ENCODE results near the gene LRRC28. TPM values are rescaled to one million over a fixed set of nuclear protein-coding genes. Genes with fewer than 3 reads are reported as not detected.

LRRC28 gene
- total RNA-seq, 1 experiment from 2014 or later = 39.3 TPM

- DNase-seq (ENCODE audit: low read depth, low spot score) = no peak
- no peak overlapping the region for H3K4me3 ChIP-seq (ENCODE audit: low read depth in 2 of 2, low read length in 2 of 2)
- no peaks in the 10 kb centered on the region for H3K9me3 ChIP-seq (ENCODE audit: control insufficient read depth, insufficient read depth, low read depth, low read length)
- in situ Hi-C loops (cut with HindIII; ENCODE audit: low pct_unique_long_range_greater_than_20kb, low sequenced_read_pairs) = no loop called here
- no peaks in the 10 kb centered on the region for H3K27me3 ChIP-seq (ENCODE audit: control insufficient read depth, insufficient read depth, low read length)
- no TSS peak for BruUV-seq (replicated peaks)
- no peak for ATAC-seq
- H3K27ac ChIP-seq (ENCODE audit: low read length) = no peak overlapping the region
- H3K36me3 ChIP-seq (ENCODE audit: control insufficient read depth, insufficient read depth, low read length) = no peaks in the 10 kb centered on the region
- ChIA-PET POLR2A (no interaction called here), CTCF (interaction anchor here (0.9 to 2.8 kb wide), 2 partner anchors 124 to 293 kb away, joined by 3 to 14 read pairs; no protein-coding TSS in a partner anchor)
- no peaks in the 10 kb centered on the region for H3K4me1 ChIP-seq (ENCODE audit: control insufficient read depth, insufficient read depth, low read length)
- TF ChIP-seq CTCF (IDR thresholded peaks at IDR 0.05) (no peak), SIN3A (IDR thresholded peaks at IDR 0.05; ENCODE audit: borderline replicate concordance, insufficient read depth, low read depth, low read length) (no peak), REST (IDR thresholded peaks at IDR 0.05; ENCODE audit: insufficient read depth in 1 of 2, low read depth in 2 of 2, low read length in 1 of 2) (no peak), POLR2AphosphoS5 (IDR thresholded peaks at IDR 0.05; ENCODE audit: low read depth, low read length) (no peak), TCF7L2 (IDR thresholded peaks at IDR 0.05; ENCODE audit: low read depth, low read length) (no peak)
- intact Hi-C loops (cut with micrococcal nuclease; ENCODE audit: unreplicated experiment) = no loop called here
These were observed 160.0 kb downstream of the LRRC28 start for GRCh38 chr15:99411234-99411633.

GRCh38 chr15:99412082-99412481 lies 160.8 kb downstream of the LRRC28 start:
- Histone ChIP-seq H3K27me3 (ENCODE audit: control insufficient read depth, insufficient read depth, low read length) (no peaks in the 10 kb centered on the region), H3K36me3 (ENCODE audit: control insufficient read depth, insufficient read depth, low read length) (no peaks in the 10 kb centered on the region), H3K9me3 (ENCODE audit: control insufficient read depth, insufficient read depth, low read depth, low read length) (no peaks in the 10 kb centered on the region), H3K27ac (ENCODE audit: low read length) (no peak overlapping the region), H3K4me3 (ENCODE audit: low read depth in 2 of 2, low read length in 2 of 2) (no peak overlapping the region), H3K4me1 (ENCODE audit: control insufficient read depth, insufficient read depth, low read length) (no peaks in the 10 kb centered on the region)
- in situ Hi-C loops (cut with HindIII; ENCODE audit: low pct_unique_long_range_greater_than_20kb, low sequenced_read_pairs) (no loop called here), intact Hi-C loops (cut with micrococcal nuclease; ENCODE audit: unreplicated experiment) (no loop called here)
- no peak for ATAC-seq
- no peak for DNase-seq (ENCODE audit: low read depth, low spot score)
- no TSS peak for BruUV-seq (replicated peaks)
- CTCF ChIA-PET = no interaction called here
- POLR2A ChIA-PET = no interaction called here
- TF ChIP-seq CTCF (IDR thresholded peaks at IDR 0.05) = no peak
- no peak for TF ChIP-seq POLR2AphosphoS5 (IDR thresholded peaks at IDR 0.05; ENCODE audit: low read depth, low read length)
- no peak for TF ChIP-seq TCF7L2 (IDR thresholded peaks at IDR 0.05; ENCODE audit: low read depth, low read length)
- TF ChIP-seq SIN3A (IDR thresholded peaks at IDR 0.05; ENCODE audit: borderline replicate concordance, insufficient read depth, low read depth, low read length) = no peak
